ENCODE results near the gene ATF3. TPM values are rescaled to one million over a fixed set of nuclear protein-coding genes. Genes with fewer than 3 reads are reported as not detected.

ATF3 gene
- total RNA-seq, 2 experiments from 2014 or later, result 2.7 to 2.9 TPM

DNA sequence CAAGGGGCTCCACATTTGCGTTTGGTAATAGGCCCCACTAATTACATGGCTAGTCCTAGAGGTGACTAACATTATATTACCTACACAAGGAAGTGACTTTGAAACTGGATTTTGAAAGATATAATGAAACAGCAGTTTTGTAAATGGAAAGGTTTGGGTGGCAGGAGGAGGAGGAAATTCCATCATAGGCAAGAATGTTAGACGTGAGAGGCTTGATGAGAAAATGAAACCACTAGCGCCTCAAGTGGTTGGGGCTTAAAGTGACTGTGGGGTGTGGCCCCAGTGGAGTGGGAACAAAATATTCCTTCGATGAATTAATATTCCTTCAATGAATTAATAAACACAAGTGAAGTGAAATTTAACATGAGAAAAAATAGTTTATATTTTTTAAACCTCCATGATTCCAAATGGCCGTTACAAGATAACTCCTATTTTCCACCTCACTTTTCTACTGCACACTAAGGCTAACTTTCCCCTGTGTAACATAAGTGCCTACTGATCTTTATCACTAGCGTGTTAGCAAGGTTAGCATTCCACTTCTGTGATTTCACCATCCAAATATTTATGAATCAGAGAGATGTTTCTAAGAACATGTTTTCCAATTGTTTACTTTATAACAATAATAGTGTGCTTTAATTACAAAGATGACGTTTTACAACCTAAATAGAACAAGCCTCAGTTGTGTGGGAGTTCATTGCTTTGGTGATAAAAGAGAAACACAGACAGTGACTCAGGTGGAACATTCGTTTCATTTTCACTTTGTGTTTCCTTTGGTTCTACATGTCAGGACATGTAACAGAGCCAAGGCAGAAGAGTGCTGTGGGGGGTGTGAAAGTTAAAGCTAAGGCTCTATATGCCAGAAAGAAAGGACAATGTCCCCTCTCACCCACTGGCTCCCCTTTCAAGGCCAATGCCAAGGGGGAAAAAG is 12.5 kb upstream of the ATF3 start:
- Histone ChIP-seq H3K9me3 (ENCODE audit: low read length) (no peaks in the 10 kb centered on the region), H3K9me2 (ENCODE audit: insufficient read depth, low read length) (no peaks in the 10 kb centered on the region), H4K20me1 (ENCODE audit: insufficient read depth, low read length) (no peaks in the 10 kb centered on the region), H3K36me3 (ENCODE audit: insufficient read depth, low read length) (no peaks in the 10 kb centered on the region), H3K27ac (ENCODE audit: low read depth, low read length, poor library complexity, severe bottlenecking) (no peak overlapping the region), H3K4me2 (ENCODE audit: low read length) (0 out of 2 replicates have a peak overlapping the region, but pooled peaks have one; percentile 20), H3K79me2 (ENCODE audit: insufficient read depth, low read depth, low read length) (no peaks in the 10 kb centered on the region), H2AFZ (ENCODE audit: low read length) (no peak overlapping the region), H3K4me1 (ENCODE audit: insufficient read depth, low read length, poor library complexity, severe bottlenecking) (no peaks in the 10 kb centered on the region), H3K4me3 (ENCODE audit: low read depth, low read length, poor library complexity, severe bottlenecking) (no peak overlapping the region)
- peak; percentile 30 for DNase-seq (ENCODE audit: low spot score)
- intact Hi-C loops (cut with micrococcal nuclease; ENCODE audit: unreplicated experiment), result no loop called here
- ChIA-PET POLR2A (no interaction called here), CTCF (ENCODE audit: unreplicated experiment) (no interaction called here)
- BruUV-seq (replicated peaks), result no TSS peak
- no peak for TF ChIP-seq EZH2phosphoT487 (IDR thresholded peaks at IDR 0.05; ENCODE audit: borderline replicate concordance, low read depth, low read length)
- TF ChIP-seq, protein P1, sequence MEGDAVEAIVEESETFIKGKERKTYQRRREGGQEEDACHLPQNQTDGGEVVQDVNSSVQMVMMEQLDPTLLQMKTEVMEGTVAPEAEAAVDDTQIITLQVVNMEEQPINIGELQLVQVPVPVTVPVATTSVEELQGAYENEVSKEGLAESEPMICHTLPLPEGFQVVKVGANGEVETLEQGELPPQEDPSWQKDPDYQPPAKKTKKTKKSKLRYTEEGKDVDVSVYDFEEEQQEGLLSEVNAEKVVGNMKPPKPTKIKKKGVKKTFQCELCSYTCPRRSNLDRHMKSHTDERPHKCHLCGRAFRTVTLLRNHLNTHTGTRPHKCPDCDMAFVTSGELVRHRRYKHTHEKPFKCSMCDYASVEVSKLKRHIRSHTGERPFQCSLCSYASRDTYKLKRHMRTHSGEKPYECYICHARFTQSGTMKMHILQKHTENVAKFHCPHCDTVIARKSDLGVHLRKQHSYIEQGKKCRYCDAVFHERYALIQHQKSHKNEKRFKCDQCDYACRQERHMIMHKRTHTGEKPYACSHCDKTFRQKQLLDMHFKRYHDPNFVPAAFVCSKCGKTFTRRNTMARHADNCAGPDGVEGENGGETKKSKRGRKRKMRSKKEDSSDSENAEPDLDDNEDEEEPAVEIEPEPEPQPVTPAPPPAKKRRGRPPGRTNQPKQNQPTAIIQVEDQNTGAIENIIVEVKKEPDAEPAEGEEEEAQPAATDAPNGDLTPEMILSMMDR (conservative IDR thresholded peaks at IDR 0.05; ENCODE audit: low read length), result peak; percentile 84

DNA sequence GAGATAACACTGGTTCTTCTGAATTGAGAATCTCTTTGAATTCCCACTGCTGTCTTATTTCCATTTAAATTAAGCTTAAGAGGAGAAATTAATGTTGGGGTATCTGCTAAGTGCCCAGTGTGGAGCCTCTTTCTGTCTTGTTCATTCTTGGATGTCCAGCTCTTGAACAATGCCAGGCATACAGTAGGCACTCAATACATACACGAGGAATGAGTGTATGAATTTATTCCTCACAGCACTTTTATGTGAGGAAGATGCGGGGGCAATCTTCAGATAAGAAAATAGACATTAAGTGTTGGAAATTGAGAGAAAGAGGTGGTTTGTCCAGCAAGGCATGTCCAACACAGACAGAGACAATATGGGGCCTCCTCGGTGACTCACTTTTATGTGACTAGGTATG is 11.8 kb upstream of the ATF3 start:
- Histone ChIP-seq H3K9me3 (ENCODE audit: low read length) (no peaks in the 10 kb centered on the region), H3K4me1 (ENCODE audit: insufficient read depth, low read length, poor library complexity, severe bottlenecking) (no peaks in the 10 kb centered on the region), H3K9me2 (ENCODE audit: insufficient read depth, low read length) (no peaks in the 10 kb centered on the region), H3K79me2 (ENCODE audit: insufficient read depth, low read depth, low read length) (no peaks in the 10 kb centered on the region), H3K27ac (ENCODE audit: low read depth, low read length, poor library complexity, severe bottlenecking) (no peak overlapping the region), H3K4me2 (ENCODE audit: low read length) (no peak overlapping the region), H2AFZ (ENCODE audit: low read length) (no peak overlapping the region), H4K20me1 (ENCODE audit: insufficient read depth, low read length) (no peaks in the 10 kb centered on the region), H3K4me3 (ENCODE audit: low read depth, low read length, poor library complexity, severe bottlenecking) (no peak overlapping the region), H3K36me3 (ENCODE audit: insufficient read depth, low read length) (no peaks in the 10 kb centered on the region)
- intact Hi-C loops (cut with micrococcal nuclease; ENCODE audit: unreplicated experiment), result no loop called here
- TF ChIP-seq, protein P1 (conservative IDR thresholded peaks at IDR 0.05; ENCODE audit: low read length), result no peak
- TF ChIP-seq EZH2phosphoT487 (IDR thresholded peaks at IDR 0.05; ENCODE audit: borderline replicate concordance, low read depth, low read length), result no peak
- POLR2A ChIA-PET, result interaction anchor here (0.7 kb wide), 2 partner anchors 120 to 141 kb away, joined by 3 to 4 read pairs; no protein-coding TSS in a partner anchor
- no TSS peak for BruUV-seq (replicated peaks)
- DNase-seq (ENCODE audit: low spot score), result no peak
- CTCF ChIA-PET (ENCODE audit: unreplicated experiment), result no interaction called here

DNA sequence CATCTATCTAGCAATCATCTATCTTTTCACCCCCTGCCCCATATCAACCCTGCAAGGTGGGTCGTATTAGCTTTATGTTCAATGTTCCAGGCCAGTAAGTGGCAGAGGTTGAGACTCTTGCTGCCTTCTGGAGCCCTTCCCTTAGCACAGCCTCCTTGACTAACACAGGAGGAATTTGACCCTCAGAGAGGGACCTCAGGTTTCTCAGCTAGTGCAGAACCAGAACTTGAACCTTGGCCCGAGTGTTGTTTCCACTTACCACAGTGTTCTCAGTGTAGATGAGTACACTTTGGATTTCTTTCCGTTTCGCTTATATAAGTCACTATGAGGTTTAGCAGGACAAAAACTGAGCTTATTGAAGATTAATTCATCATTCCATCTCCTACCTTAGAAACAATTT is 11.1 kb upstream of the ATF3 start:
- Histone ChIP-seq H3K9me2 (ENCODE audit: insufficient read depth, low read length) (no peaks in the 10 kb centered on the region), H2AFZ (ENCODE audit: low read length) (no peak overlapping the region), H3K4me3 (ENCODE audit: low read depth, low read length, poor library complexity, severe bottlenecking) (no peak overlapping the region), H3K36me3 (ENCODE audit: insufficient read depth, low read length) (no peaks in the 10 kb centered on the region), H3K79me2 (ENCODE audit: insufficient read depth, low read depth, low read length) (no peaks in the 10 kb centered on the region), H3K9me3 (ENCODE audit: low read length) (no peaks in the 10 kb centered on the region), H3K27ac (ENCODE audit: low read depth, low read length, poor library complexity, severe bottlenecking) (no peak overlapping the region), H3K4me2 (ENCODE audit: low read length) (no peak overlapping the region), H3K4me1 (ENCODE audit: insufficient read depth, low read length, poor library complexity, severe bottlenecking) (no peaks in the 10 kb centered on the region), H4K20me1 (ENCODE audit: insufficient read depth, low read length) (no peaks in the 10 kb centered on the region)
- no TSS peak for BruUV-seq (replicated peaks)
- no peak for DNase-seq (ENCODE audit: low spot score)
- POLR2A ChIA-PET, result interaction anchor here (0.6 to 1.5 kb wide), 4 partner anchors 11 to 142 kb away, joined by 3 to 4 read pairs (median 3); partner anchors contain the start of gene ATF3
- CTCF ChIA-PET (ENCODE audit: unreplicated experiment), result no interaction called here
- TF ChIP-seq, protein P1 (conservative IDR thresholded peaks at IDR 0.05; ENCODE audit: low read length), result no peak
- no peak for TF ChIP-seq EZH2phosphoT487 (IDR thresholded peaks at IDR 0.05; ENCODE audit: borderline replicate concordance, low read depth, low read length)
- intact Hi-C loops (cut with micrococcal nuclease; ENCODE audit: unreplicated experiment), result no loop called here
